PC-9 (cell line): ENCODE results near the gene MLXIP. TPM values are rescaled to one million over a fixed set of nuclear protein-coding genes. Genes with fewer than 3 reads are reported as not detected.

ENCODE experiments used
- BruUV-seq: library from RNA; stranded (reverse); fragments of 400-500 nt; replicated peaks from 2 replicates; lab custom pipeline; 2021; lab: Mats Ljungman, UMichigan
- CTCF ChIA-PET: fragments of 300-600 bp; sonication (Branson Sonifier 250); formaldehyde crosslinking; loops from one replicate; lab custom pipeline; 2022; ENCODE audit warnings: antibody characterized with exemption; lab: Charles Lee
- POLR2A ChIA-PET: fragments of 300-600 bp; sonication (Branson Sonifier 250); formaldehyde crosslinking; loops from one replicate; lab custom pipeline; 2022; ENCODE audit warnings: antibody characterized with exemption; ENCODE audit not compliant: unreplicated experiment; lab: Charles Lee
- DNase-seq, 2 experiments: peaks; one replicate each; pipeline versions ENCODE4 v3.0.0 to v3.0.0-alpha.2; 2015 to 2022; ENCODE audit warnings: mixed read lengths in 1 of 2
- H2AFZ ChIP-seq: fragments of 200-600 bp; sonication (generic); 2 replicates; pipeline ENCODE4 v1.8.1; 2017; ENCODE audit warnings: antibody characterized with exemption
- H3F3A ChIP-seq: fragments of 200-600 bp; sonication (generic); 2 replicates; pipeline ENCODE4 v1.8.1; 2017; ENCODE audit warnings: antibody characterized with exemption, mild to moderate bottlenecking, low read depth; ENCODE audit not compliant: insufficient read depth
- H3K27ac ChIP-seq: fragments of 200-600 bp; sonication (generic); 2 replicates; pipeline ENCODE4 v1.6.1; 2016; ENCODE audit warnings: mixed run types
- H3K27me3 ChIP-seq: fragments of 200-600 bp; sonication (generic); 2 replicates; pipeline ENCODE4 v1.6.1; 2016; ENCODE audit warnings: low read depth, mixed run types; ENCODE audit not compliant: insufficient read depth
- H3K36me3 ChIP-seq: fragments of 200-600 bp; sonication (generic); 2 replicates; pipeline ENCODE4 v1.6.1; 2016; ENCODE audit warnings: low read depth, mixed run types
- H3K4me1 ChIP-seq: fragments of 200-600 bp; sonication (generic); replicated peaks from 2 replicates; pipeline ENCODE4 v1.6.1; 2016; ENCODE audit warnings: mixed run types; ENCODE audit not compliant: insufficient read depth
- H3K4me2 ChIP-seq: fragments of 200-600 bp; sonication (generic); 2 replicates; pipeline ENCODE4 v1.6.1; 2017; ENCODE audit warnings: mixed run types
- H3K4me3 ChIP-seq: fragments of 200-600 bp; sonication (generic); 2 replicates; pipeline ENCODE4 v1.6.1; 2016; ENCODE audit warnings: mixed run types
- H3K79me2 ChIP-seq: fragments of 200-600 bp; sonication (generic); 2 replicates; pipeline ENCODE4 v1.6.1; 2017; ENCODE audit warnings: low read depth, mixed run types
- H3K9me2 ChIP-seq: fragments of 200-600 bp; sonication (generic); 2 replicates; pipeline ENCODE4 v1.8.1; 2017; ENCODE audit warnings: mild to moderate bottlenecking; ENCODE audit not compliant: insufficient read depth
- H3K9me3 ChIP-seq: fragments of 200-600 bp; sonication (generic); 2 replicates; pipeline ENCODE4 v1.8.1; 2016; ENCODE audit warnings: low read depth; ENCODE audit not compliant: insufficient read depth
- H4K20me1 ChIP-seq: fragments of 200-600 bp; sonication (generic); 2 replicates; pipeline ENCODE4 v1.8.1; 2017; ENCODE audit not compliant: insufficient read depth
- CTCF ChIP-seq: fragments of 200-600 bp; sonication (generic); conservative IDR thresholded peaks from 2 replicates; pipeline ENCODE4 v1.6.1; 2017; ENCODE audit warnings: mixed run types, antibody characterized with exemption, mild to moderate bottlenecking, moderate library complexity
- EZH2 ChIP-seq: fragments of 200-600 bp; sonication (generic); IDR thresholded peaks from 2 replicates; pipeline ENCODE4 v1.8.0; 2017; ENCODE audit warnings: antibody characterized with exemption, low read depth
- intact Hi-C: fragments of 100-400 bp; cut with micrococcal nuclease; formaldehyde crosslinking; loops from one replicate; pipeline ENCODE4 v1.10.0; 2022; ENCODE audit not compliant: unreplicated experiment
- total RNA-seq: library from RNA; stranded (reverse); gene quantifications from 2 replicates; pipeline ENCODE4 v1.2.3, GENCODE V29; 2021

Gene MLXIP
- total RNA-seq, 1 experiment from 2014 or later = 83.3 TPM

GRCh38 chr12:122062832-122063693 lies 15.5 kb upstream of the MLXIP start:
- Histone ChIP-seq H3F3A (peaks cover 35% of the 10 kb centered on the region), H3K27me3 (no peaks in the 10 kb centered on the region), H4K20me1 (no peaks in the 10 kb centered on the region), H3K4me3 (peak overlapping the region; percentile 33; the same call in 1 of the 2 replicates), H3K4me1 (peaks cover 39% of the 10 kb centered on the region), H3K9me3 (no peaks in the 10 kb centered on the region), H3K27ac (peak overlapping the region; percentile 88), H3K79me2 (peaks cover 22% of the 10 kb centered on the region), H3K36me3 (no peaks in the 10 kb centered on the region), H3K4me2 (peak overlapping the region; percentile 91), H2AFZ (peak overlapping the region; percentile 74), H3K9me2 (no peaks in the 10 kb centered on the region)
- ChIA-PET POLR2A (interaction anchor here (0.6 to 1.0 kb wide), 4 partner anchors 18 to 391 kb away, joined by 3 to 6 read pairs (median 3); partner anchors contain the start of gene DIABLO), CTCF (interaction anchor here (0.6 to 1.2 kb wide), 6 partner anchors 8 to 222 kb away, joined by 3 to 8 read pairs (median 4); no protein-coding TSS in a partner anchor)
- peak; percentile 73 to 93 for DNase-seq
- intact Hi-C loops = loop anchor here (10.0 kb wide), 1 partner anchor 268 kb away; the partner anchor contains the start of gene RHOF
- BruUV-seq = no TSS peak
- TF ChIP-seq CTCF = no peak
- TF ChIP-seq EZH2 = no peak

GRCh38 chr12:122063694-122064024 lies 14.9 kb upstream of the MLXIP start:
- no TSS peak for BruUV-seq
- peak overlapping the region; percentile 91 for H3K4me2 ChIP-seq
- peaks cover 35% of the 10 kb centered on the region for H3F3A ChIP-seq
- DNase-seq = peak in 1 of 2 experiments; percentile 51
- H3K27ac ChIP-seq = peak overlapping the region; percentile 88
- no peak overlapping the region; the same call in 1 of the 2 replicates for H3K4me3 ChIP-seq
- H2AFZ ChIP-seq = peak overlapping the region; percentile 74; the same call in 1 of the 2 replicates
- H3K9me3 ChIP-seq = no peaks in the 10 kb centered on the region
- H3K36me3 ChIP-seq = no peaks in the 10 kb centered on the region
- no peaks in the 10 kb centered on the region for H4K20me1 ChIP-seq
- intact Hi-C loops = loop anchor here (1.0 to 10.0 kb wide), 2 partner anchors 17 to 269 kb away; partner anchors contain the start of gene RHOF
- no peaks in the 10 kb centered on the region for H3K9me2 ChIP-seq
- ChIA-PET CTCF (interaction anchor here (0.6 to 1.2 kb wide), 5 partner anchors 9 to 223 kb away, joined by 3 to 8 read pairs (median 5); no protein-coding TSS in a partner anchor), POLR2A (interaction anchor here (0.6 to 1.0 kb wide), 4 partner anchors 17 to 392 kb away, joined by 3 to 6 read pairs (median 3); partner anchors contain the start of gene DIABLO)
- TF ChIP-seq CTCF (no peak), EZH2 (no peak)
- peaks cover 39% of the 10 kb centered on the region for H3K4me1 ChIP-seq
- H3K27me3 ChIP-seq = no peaks in the 10 kb centered on the region
- H3K79me2 ChIP-seq = peaks cover 22% of the 10 kb centered on the region

- Histone ChIP-seq H3K4me1 (peaks cover 39% of the 10 kb centered on the region), H4K20me1 (no peaks in the 10 kb centered on the region), H3K36me3 (no peaks in the 10 kb centered on the region), H3K4me3 (peak overlapping the region; percentile 59), H3K9me3 (no peaks in the 10 kb centered on the region), H3K79me2 (peaks cover 22% of the 10 kb centered on the region), H3K4me2 (peak overlapping the region; percentile 91), H3K9me2 (no peaks in the 10 kb centered on the region), H3K27ac (peak overlapping the region; percentile 88), H2AFZ (peak overlapping the region; percentile 74; the same call in 1 of the 2 replicates), H3K27me3 (no peaks in the 10 kb centered on the region), H3F3A (peaks cover 32% of the 10 kb centered on the region)
- BruUV-seq = TSS peak; percentile 64
- POLR2A ChIA-PET = interaction anchor here (0.6 kb wide), 1 partner anchor 36 kb away, joined by 3 read pairs; no protein-coding TSS in a partner anchor
- no peak for TF ChIP-seq EZH2
- TF ChIP-seq CTCF = peak; percentile 61
- DNase-seq = peak; percentile 93 to 95
- intact Hi-C loops = loop anchor here (1.0 to 10.0 kb wide), 2 partner anchors 16 to 269 kb away; partner anchors contain the start of gene RHOF
- CTCF ChIA-PET = interaction anchor here (0.6 kb wide), 1 partner anchor 668 kb away, joined by 5 read pairs; no protein-coding TSS in a partner anchor
These were observed 14.4 kb upstream of the MLXIP start for GRCh38 chr12:122064025-122064777.
